HG03025 (cell line): ENCODE results near the gene DSTYK.

Source experiments
- ATAC-seq: cut with Tn5 transposase; IDR thresholded peaks from one replicate; pipeline ENCODE4 v1.9.1; 2021; ENCODE audit warnings: mild to moderate bottlenecking, moderate library complexity; ENCODE audit not compliant: unreplicated experiment, low FRiP score

The DSTYK gene

DNA sequence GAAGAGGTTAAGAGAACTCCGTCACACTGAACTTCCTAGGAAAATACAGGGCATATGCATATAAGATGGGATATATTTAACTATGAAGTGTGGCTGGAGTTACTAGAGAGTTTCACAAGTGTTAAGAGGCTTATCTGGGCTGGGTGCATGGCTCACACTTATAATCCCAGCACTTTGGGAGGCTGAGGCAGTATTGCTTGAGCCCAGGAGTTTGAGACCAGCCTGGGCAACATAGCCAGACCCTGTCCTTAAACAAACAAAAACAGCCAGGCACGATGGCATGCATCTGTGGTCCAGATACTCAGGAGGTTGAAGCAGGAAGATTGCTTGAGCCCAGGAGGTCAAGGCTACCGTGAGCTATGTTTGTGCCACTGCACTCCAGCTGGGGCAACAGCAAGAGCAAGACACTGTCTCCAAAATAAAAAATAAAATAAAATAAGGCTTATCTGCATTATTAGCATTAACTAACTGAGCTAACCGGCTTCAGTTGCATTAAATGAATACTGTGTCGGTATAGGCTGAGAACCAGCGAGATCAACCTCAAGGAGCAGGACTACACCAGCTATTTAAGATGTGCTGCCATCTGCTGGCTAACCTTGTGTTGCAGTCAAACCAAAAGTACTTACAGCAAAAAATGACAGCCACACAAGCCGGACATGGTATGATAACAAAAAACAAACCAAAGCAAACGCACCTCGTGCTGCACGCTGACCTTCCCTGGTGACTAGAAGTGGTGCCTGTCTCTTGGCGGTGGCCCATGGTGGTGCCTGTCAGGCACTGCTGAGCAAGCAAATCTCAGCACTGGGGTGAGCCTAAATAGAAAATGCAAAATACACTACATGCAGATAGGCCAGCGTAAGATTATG lies 70.0 kb downstream of the DSTYK start:
- no peak for ATAC-seq

DNA sequence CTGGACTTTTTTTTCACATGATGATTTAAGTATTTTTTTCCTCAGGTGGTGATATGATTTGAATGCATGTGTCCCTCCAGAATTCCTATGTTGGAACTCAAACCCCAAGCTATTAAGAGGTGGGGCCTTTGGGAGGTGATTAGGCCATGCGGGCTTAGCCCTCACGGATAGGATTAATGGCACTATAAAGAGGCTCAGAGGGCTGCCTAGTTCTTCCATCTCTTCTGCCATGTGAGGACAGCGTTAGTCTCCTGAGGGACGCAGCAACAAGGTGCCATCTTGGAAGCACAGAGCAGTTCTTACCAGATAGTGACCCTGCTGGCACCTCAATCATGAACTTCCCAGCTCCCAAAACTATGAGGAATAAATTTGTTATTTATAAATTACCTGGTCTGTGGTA lies 71.4 kb downstream of the DSTYK start:
- no peak for ATAC-seq

DNA sequence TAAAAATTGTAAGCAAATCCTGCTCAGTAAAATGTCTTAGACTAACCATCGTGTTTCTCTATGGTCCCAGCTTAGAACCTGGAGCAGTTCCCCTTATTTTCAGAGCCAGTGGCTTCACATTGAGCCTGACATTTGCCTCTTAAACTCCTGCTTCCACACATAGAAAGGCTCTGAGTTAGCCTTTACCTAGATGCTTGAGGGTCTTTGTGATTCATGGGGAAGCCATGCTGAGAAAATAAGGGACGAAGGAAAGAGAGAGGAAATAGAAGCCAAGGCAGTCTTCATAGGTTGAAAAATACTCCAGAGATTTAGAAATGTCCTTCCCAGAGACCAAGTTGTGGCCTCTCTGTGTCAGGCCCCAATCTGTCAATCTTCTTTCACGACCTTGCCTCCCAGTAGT lies 73.6 kb downstream of the DSTYK start:
- no peak for ATAC-seq

DNA sequence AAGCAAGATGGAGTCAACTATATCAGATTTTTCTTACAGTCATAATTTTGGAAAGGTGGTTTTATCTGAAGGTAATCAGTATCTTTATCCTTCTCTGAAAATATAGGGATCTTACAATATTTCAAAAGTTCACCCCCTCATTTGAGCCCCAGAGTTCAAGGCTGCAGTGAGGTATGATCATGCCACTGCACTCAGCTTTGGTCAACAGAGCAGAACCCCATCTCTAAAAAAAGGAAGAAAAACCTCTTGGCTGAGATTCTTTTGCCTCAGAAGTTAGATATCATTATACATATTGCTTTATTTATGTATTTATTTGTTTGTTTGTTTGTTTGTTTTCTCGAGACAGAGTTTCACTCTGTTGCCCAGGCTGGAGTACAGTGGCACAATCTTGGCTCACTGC lies 78.2 kb downstream of the DSTYK start:
- no peak for ATAC-seq

DNA sequence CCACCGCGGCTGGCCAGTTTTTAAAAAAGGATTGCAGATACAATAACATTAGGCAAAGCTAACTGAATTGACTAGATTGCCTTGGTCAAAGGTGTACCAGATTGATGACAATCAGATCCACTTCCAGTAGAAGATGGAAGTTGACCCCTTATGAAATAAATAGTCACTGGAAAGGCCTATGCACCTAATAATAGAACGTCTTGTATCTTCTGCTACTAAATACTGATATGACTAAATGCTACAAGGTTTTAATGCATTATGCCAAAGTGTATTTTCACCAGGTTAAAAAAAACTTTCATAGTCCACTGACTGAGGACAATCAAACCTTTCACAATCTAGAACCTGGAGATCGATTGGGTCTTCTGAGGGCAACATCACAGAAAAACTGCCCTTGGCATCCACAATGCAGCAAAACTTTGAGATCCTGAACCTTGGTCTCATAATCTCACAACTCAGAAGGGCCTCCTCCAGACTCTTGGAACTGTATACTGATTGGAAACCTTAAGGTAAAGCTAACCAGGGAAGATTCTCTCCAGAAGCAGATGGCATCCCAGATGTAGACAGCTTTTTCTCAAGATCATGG lies 82.0 kb downstream of the DSTYK start:
- ATAC-seq = no peak

DNA sequence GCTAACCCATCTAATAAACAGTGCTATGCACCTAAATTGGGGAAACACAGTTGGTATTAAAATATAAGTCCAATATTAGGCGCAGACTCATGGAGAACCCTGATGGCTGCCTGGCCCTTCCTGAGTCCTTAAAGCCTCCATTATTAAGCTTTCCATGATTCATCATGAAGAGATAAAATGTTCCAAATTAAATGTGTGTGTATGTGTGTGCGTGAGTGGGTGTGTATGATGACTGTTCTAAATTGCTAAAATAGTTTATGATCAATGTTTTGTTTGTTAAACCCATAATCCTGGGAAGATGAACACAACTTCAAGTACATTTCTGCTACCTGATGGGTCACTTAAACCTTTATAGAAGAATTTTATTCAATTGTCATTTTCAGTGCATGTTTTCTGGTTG lies 83.5 kb downstream of the DSTYK start:
- ATAC-seq = no peak

DNA sequence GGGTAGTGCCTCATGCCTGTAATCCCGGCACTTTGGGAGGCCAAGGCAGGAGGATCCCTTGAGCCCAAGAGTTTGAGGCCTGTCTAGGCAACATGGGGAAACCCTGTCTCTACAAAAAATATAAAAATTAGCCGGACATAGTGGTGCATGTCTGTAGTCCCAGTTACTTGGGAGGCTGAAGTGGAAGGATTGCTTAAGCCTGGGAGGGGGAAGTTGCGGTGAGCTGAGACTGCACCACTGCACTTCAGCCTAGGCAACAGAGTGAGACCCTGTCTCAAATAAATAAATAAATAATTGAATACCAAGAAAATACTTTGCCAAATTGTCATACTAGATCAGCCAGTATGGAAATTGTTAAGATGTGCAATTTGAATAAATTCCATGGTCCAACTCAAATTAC lies 83.9 kb downstream of the DSTYK start:
- no peak for ATAC-seq

DNA sequence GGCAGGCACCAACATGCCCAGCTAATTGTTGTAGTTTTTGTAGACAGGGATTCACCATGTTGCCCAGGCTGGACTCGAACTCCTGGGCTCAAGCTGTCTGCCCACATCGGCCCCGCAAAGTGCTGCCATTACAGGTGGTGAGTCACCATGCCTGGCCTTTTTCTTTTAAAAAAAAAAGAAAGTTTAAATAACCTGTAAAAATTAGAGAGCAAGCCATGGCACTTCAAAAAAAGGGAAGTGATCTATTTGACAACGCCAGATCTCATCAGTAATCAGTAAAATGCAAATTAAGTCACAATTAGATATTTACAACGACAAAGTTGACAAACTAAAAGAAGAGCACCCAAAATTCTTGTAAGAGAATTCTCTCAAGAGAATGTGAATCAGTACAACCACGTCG lies 86.8 kb downstream of the DSTYK start:
- ATAC-seq = no peak

DNA sequence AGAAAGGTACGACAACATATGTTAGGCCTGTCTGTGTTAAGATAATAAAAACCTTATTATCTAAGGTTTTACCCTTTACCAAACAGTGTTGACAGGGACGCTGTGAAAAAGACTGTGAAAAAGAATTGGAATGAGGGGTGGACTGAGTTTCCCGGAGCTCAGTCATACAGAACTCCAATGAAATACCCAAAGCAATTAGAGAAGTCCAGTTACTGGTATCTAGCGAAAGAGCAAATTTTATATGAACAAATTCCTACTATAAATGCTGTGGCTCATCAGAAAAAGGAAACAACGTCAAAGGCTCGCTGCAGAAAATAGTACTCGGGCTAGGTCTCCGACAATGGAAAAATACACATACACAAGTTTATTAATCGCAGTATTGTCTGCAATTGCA lies 89.0 kb downstream of the DSTYK start:
- peak; percentile 11 for ATAC-seq

DNA sequence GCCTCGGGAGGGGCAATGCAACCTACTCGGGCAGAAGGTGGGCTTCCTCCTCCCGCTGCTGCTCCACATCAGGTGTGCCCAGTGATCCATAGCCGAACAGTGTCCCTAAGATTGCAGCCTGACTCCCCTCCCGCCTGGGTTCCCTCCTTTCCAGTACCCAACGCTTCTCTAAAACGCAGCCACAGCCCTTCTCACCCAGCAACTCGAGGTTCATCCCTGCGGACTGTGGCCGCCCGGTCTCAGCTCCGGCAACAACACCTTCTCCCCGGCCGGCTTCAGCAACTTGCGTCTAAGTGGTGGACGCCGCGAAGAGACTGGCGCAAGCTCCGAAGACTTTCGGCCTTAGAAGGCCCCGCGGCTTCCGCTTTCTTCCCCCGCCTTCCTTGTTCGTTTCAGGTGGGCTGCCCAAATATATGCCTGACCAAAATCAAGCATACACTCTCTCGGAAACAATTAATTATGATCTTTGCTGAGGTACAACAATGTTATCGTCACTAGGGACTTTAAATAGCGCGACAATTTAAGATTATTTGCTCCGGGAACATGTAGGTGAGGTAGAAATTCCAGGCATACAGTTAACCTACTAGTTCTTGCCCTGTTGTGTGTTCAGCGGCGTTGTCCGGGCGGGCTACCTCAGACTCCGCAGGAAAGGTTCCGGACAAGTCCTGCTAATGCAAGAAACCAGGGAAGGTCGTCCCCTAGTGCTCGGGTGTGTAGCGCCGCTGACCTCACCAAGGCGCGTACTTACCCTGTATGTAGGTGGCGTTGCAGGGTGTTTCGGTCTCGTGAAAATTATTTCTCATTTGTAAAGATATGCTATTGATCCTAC lies 89.6 kb downstream of the DSTYK start, which contains the start of gene RBBP5:
TSS of gene RBBP5 (minus strand) at position 319 of the 829 bp plus-strand sequence. CDS start at position 214, 105 bp downstream.
- ATAC-seq = peak; percentile 80

DNA sequence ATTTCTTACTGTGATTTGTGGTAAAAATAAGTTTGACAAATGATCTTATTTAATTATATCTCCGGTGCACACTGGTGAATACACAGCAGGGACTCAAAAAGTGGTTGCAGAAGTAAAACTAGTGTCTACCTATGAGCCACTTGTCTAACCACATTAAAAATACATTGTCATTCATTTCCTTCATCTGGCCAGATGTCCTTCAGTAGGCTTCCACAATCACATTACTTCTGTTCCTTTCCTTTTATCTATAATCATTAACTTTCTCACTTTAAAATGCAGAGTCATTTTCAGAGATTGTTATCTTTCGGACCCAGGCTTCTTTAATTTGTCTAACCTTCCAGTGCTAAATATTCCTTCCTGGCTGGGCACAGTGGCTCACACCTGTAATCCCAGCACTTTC lies 92.8 kb downstream of the DSTYK start:
- no peak for ATAC-seq

DNA sequence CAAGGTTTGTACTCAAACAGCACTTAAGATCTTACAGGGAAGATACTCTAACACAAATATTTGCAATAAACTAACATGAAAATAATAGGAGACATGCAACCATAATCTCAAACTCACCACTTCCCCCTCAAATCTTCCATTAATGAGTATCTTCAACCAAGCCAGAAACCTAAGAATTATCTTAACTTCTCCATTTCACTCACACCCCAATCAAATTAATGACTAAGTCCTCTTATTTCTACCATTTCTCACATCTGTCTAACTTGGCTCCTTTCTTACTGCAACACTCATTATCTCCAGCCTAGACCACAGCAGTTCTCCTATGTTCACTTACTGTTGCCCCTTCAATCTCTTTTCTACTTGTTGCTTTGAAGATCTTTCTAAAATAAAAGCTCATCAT lies 100.1 kb downstream of the DSTYK start:
- no peak for ATAC-seq

DNA sequence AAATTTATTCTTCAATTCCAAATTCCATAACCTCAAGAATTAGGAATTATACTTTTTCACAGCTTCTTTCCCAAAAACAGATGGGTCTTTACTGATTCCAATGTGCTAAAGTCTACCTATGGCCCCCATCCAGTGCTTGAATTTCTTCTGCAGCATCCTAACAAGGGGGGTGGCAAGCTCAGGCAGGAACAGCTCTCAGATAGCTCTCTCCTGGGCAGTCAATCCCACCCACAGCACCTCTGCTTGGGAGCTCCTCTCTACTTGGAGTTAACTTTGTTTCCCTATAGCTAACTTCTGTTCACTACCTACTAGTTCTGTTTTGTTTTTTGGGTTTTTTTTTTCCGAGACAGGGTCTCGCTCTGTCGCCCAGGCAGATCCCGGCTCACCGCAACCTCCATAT lies 101.8 kb downstream of the DSTYK start:
- no peak for ATAC-seq

DNA sequence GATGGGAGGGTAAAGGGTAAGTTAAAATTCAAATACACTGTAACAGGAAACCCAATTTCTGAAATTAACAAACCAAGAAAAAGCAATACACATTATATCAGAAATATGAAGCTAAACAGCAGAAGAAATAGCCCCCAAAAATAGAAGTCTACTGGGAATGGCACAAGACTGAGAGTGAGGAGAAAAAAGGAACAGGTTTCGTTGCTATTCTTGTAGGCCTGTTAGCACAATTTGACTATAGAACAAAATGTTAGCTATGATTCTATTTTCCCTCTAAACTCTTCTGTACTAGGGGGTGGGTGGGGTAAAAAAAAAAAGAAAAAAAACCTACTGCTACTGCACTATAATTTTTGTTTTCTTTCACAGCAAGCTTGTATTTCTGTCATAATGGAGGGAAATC lies 102.2 kb downstream of the DSTYK start:
- ATAC-seq = no peak

DNA sequence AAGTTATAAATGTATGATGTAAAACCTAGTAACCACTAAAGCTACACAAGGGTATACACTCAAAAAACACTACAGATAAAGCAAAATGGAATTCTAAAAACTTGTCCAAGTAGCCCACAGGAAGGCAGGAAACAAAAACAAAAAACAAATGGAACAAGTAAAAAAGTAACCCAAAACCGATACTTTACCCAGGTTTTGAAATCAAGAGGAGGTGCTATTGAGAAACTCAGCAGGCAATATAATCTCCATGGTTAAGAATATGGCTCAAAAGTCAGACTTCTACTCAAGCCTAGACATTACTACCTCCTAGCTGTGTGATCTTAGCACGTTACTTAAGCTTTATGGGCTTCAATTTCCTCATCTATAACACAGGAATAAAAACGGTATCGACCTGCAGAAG lies 103.0 kb downstream of the DSTYK start:
- ATAC-seq = no peak

DNA sequence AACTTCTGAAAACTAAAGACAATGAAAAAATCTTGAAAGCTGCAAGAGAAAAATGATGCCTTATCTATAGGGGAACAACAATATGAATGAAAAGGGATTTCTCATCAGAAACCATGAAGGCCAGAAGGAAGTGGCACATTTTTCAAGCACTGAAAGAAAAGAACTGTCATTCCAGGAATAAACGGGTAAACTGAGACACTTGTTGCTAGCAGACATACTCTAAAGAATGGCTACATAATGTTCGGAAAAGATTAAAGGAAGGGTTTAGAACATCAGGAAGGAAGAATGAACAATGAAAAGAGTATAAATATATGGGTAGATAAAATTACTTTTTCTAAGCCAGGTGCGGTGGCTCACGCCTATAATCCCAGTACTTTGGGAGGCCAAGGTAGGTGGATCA lies 104.2 kb downstream of the DSTYK start:
- no peak for ATAC-seq

DNA sequence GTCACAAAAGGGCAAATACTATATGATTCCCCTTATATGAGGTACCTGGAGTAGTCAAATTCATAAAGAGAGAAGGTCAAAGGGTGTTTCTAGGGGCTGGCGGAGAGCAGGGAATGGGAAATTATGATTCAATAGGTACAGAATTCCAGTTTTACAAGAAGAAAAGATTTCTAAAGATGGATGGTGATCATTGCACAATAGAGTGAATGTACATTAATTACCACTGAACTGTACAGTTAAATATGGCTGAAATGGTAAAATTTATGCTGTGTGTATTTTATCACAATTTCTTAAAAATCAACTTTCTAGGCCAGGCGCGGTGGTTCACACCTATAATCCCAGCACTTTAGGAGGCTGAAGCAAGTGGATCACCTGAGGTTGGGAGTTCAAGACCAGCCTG lies 109.1 kb downstream of the DSTYK start:
- ATAC-seq = no peak

DNA sequence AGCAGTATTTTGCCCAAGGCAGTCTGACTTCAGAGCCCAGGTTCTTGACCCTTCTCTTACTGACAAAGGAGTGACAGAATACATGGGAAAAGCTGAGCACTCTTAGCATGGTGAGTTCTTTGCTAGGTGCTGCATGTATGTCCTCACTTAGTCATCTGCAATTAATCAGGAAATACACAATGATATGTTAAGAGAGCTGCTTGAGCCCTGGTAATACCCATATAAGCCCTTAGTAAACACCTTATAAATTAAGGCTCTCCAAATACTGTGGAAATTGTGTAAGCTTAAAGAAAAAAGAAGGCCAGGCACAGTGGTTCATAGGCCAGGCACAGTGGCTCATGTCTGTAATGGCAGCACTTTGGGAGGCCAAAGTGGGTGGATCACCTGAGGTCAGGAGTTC lies 113.3 kb downstream of the DSTYK start:
- no peak for ATAC-seq

DNA sequence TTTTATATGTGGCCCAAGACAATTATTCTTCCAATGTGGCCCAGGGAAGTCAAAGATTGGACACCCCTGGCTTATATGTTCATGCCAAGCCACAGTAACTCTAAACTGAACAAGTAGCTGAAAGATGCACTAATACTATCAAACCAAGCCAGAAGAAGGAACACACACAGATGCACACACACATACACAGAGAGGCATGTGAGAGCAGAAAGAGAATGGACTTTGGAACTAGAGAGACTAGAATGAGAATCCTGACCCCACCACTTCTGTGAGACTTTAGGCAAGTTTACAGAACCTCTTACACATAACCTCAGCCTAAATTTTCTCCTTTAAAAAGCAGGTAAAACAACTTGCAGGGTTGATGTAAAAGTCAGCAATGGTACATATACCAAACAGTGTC lies 116.1 kb downstream of the DSTYK start:
- no peak for ATAC-seq
